CD8-positive, alpha-beta memory T cell (primary cell): Measurements from ENCODE around the gene PPP1R1A. TPM values are rescaled to one million over a fixed set of nuclear protein-coding genes. Genes with fewer than 3 reads are reported as not detected.

Experiments
- CTCF ChIA-PET: fragments of 350-600 bp; sonication (Branson Sonifier 250); formaldehyde crosslinking; loops from one replicate; lab custom pipeline; 2021; ENCODE audit warnings: antibody characterized with exemption; lab: Charles Lee
- POLR2A ChIA-PET: fragments of 350-600 bp; sonication (Branson Sonifier 250); formaldehyde crosslinking; loops from one replicate; lab custom pipeline; 2021; ENCODE audit warnings: antibody characterized with exemption; lab: Charles Lee
- DNase-seq, 5 donors: peaks; one replicate each; pipeline versions ENCODE4 v3.0.0 to v3.0.0-alpha.2; 2020 to 2022; ENCODE audit warnings: mixed read lengths in 1 of 5
- H3K27ac ChIP-seq: one replicate; pipeline ENCODE4 v1.7.0; 2013; ENCODE audit warnings: low read depth, mild to moderate bottlenecking, low read length, moderate library complexity
- H3K27me3 ChIP-seq: 2 replicates; pipeline ENCODE4 v1.7.0; 2013; ENCODE audit warnings: low read length, mild to moderate bottlenecking; ENCODE audit not compliant: insufficient read depth, poor library complexity, severe bottlenecking
- H3K36me3 ChIP-seq: 2 replicates; pipeline ENCODE4 v1.7.0; 2013; ENCODE audit warnings: mild to moderate bottlenecking, low read length, moderate library complexity; ENCODE audit not compliant: insufficient read depth
- H3K4me1 ChIP-seq: 2 replicates; pipeline ENCODE4 v1.7.0; 2013; ENCODE audit warnings: mild to moderate bottlenecking, low read length, moderate library complexity; ENCODE audit not compliant: insufficient read depth
- H3K4me3 ChIP-seq: 2 replicates; pipeline ENCODE4 v1.7.0; 2013; ENCODE audit warnings: mild to moderate bottlenecking, low read length
- H3K9me3 ChIP-seq: 2 replicates; pipeline ENCODE4 v1.7.0; 2013; ENCODE audit warnings: mild to moderate bottlenecking, low read length
- H3K27ac Mint-ChIP-seq, 8 donors: one replicate each; pipeline ENCODE4 v1.8.0; 2020 to 2021; ENCODE audit warnings: mixed read lengths in 8 of 8, mild to moderate bottlenecking in 6 of 8, inconsistent platforms in 3 of 8, moderate library complexity in 3 of 8
- H3K27me3 Mint-ChIP-seq, 2 donors: one replicate each; pipeline ENCODE4 v1.8.0; 2020 to 2021; ENCODE audit warnings: mixed read lengths in 2 of 2, mild to moderate bottlenecking in 1 of 2, moderate library complexity in 1 of 2
- H3K36me3 Mint-ChIP-seq, 3 donors: one replicate each; pipeline ENCODE4 v1.8.0; 2020 to 2021; ENCODE audit warnings: mixed read lengths in 3 of 3, inconsistent platforms in 1 of 3, mild to moderate bottlenecking in 1 of 3
- H3K4me1 Mint-ChIP-seq, 3 donors: one replicate each; pipeline ENCODE4 v1.8.0; 2020 to 2021; ENCODE audit warnings: mixed read lengths in 3 of 3, inconsistent platforms in 1 of 3, mild to moderate bottlenecking in 1 of 3
- H3K4me3 Mint-ChIP-seq, 7 donors: one replicate each; pipeline ENCODE4 v1.8.0; 2020 to 2021; ENCODE audit warnings: mixed read lengths in 7 of 7, mild to moderate bottlenecking in 6 of 7, moderate library complexity in 4 of 7, inconsistent platforms in 2 of 7
- H3K9me3 Mint-ChIP-seq, 5 donors: one replicate each; pipeline ENCODE4 v1.8.0; 2020 to 2022; ENCODE audit warnings: mixed read lengths in 5 of 5, mild to moderate bottlenecking in 3 of 5, moderate library complexity in 2 of 5, inconsistent platforms in 1 of 5
- polyA plus RNA-seq: library from polyadenylated mRNA; unstranded; fragments of 300-500 nt; fragmentation: Illumina TruSeq; gene quantifications from one replicate; pipeline ENCODE4 v1.2.3, GENCODE V29; 2021
- total RNA-seq, 2 experiments: library from RNA; stranded (reverse); gene quantifications; one replicate each; pipeline ENCODE4 v1.2.3, GENCODE V29; 2021

The PPP1R1A gene
- total and polyA plus RNA-seq, 3 experiments from 2014 or later, result not detected

- no peaks in the 10 kb centered on the region for H3K4me1 ChIP-seq
- POLR2A ChIA-PET, result no interaction called here
- DNase-seq, result no peak
- Mint-ChIP-seq H3K9me3 (no peaks in the 10 kb centered on the region), H3K4me3 (no peak overlapping the region), H3K27me3 (peaks cover 7 to 18% of the 10 kb centered on the region in 2 donors), H3K4me1 (peaks cover 2 to 4% (median 3%) of the 10 kb centered on the region in 3 donors), H3K36me3 (no peaks in the 10 kb centered on the region), H3K27ac (no peak overlapping the region)
- CTCF ChIA-PET, result interaction anchor here (1.8 kb wide), 1 partner anchor 15 kb away, joined by 4 read pairs; no protein-coding TSS in a partner anchor
- no peak overlapping the region for H3K27ac ChIP-seq
- H3K9me3 ChIP-seq, result no peaks in the 10 kb centered on the region
- H3K4me3 ChIP-seq, result no peak overlapping the region
- no peaks in the 10 kb centered on the region for H3K36me3 ChIP-seq
- H3K27me3 ChIP-seq, result no peaks in the 10 kb centered on the region
Observed at GRCh38 chr12:54608156-54608555, 19.7 kb upstream of the PPP1R1A start.

DNA sequence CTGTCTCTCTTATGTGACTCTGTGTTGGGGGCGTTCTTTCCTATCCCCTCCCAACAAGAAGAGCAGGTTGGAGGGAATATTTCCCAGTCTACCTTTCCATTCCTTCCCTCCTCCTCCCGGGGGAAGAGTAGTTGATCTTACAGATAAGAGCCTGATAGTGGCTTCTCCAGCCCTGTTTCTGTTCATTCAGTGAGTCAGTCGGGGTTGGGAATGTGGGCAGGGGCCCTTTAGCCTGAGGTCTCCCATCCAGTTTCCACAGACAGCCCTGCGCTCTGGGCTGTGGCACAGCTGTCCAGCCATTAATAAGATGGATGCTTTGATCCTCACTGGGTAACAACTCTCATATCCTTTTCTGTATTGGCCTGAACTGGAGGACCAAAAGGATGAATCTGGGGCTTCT, 18.1 kb upstream of the PPP1R1A start:
- no peaks in the 10 kb centered on the region for H3K9me3 Mint-ChIP-seq
- POLR2A ChIA-PET, result no interaction called here
- peaks cover 3 to 18% of the 10 kb centered on the region in 2 donors for H3K27me3 Mint-ChIP-seq
- no peak overlapping the region for H3K27ac Mint-ChIP-seq
- Histone ChIP-seq H3K9me3 (no peaks in the 10 kb centered on the region), H3K27me3 (no peaks in the 10 kb centered on the region), H3K4me3 (no peak overlapping the region), H3K27ac (no peak overlapping the region), H3K4me1 (no peaks in the 10 kb centered on the region), H3K36me3 (no peaks in the 10 kb centered on the region)
- peaks cover 2 to 7% (median 6%) of the 10 kb centered on the region in 3 donors for H3K4me1 Mint-ChIP-seq
- H3K4me3 Mint-ChIP-seq, result no peak overlapping the region
- no peak for DNase-seq
- H3K36me3 Mint-ChIP-seq, result no peaks in the 10 kb centered on the region
- CTCF ChIA-PET, result no interaction called here

DNA sequence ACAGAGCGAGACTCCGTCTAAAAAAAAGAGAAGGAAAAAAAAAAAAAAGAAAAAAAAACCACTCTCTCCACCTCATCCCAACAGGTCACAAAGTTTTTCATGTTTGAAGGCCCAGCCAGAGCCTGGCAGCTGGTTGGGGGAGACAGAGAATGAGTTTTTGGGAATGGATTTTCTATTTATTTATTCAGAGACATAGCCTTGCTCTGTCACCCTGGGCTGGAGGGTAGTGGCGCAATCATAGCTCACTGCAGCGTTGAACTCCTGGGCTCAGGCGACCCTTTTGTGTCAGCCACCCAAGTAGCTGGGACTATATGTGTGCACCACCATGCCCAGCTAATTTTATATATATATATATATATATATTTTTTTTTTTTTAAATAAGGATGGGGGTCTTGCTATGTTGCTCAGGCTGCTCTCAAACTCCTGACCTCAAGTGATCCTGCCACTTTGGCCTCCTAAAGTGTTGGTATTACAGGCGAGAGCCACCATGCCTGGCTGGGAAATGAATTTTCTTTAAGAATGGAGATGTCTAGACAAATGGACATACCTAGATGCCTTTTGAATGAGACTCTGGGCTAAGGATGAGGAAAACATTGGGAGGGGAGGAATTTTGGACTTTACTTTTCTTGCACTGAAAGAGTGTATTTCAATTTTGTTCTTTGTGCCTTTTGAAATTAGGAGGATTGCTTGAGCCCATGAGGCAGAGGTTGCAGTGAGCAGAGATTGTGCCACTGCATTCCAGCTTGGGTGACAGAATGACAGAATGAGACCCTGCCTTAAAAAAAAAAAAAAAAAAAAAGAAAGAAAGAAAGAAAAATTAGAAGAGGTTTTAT, 16.9 kb upstream of the PPP1R1A start:
- H3K27ac Mint-ChIP-seq, result no peak overlapping the region
- no peaks in the 10 kb centered on the region for H3K4me1 ChIP-seq
- no peak overlapping the region for H3K4me3 Mint-ChIP-seq
- H3K9me3 ChIP-seq, result no peaks in the 10 kb centered on the region
- H3K4me3 ChIP-seq, result no peak overlapping the region
- H3K9me3 Mint-ChIP-seq, result no peaks in the 10 kb centered on the region
- no peak overlapping the region for H3K27ac ChIP-seq
- POLR2A ChIA-PET, result interaction anchor here (0.7 kb wide), 1 partner anchor 17 kb away, joined by 8 read pairs; no protein-coding TSS in a partner anchor
- no peak for DNase-seq
- H3K4me1 Mint-ChIP-seq, result peaks cover 2 to 7% (median 6%) of the 10 kb centered on the region in 3 donors
- no peaks in the 10 kb centered on the region for H3K36me3 Mint-ChIP-seq
- CTCF ChIA-PET, result interaction anchor here (0.6 to 1.2 kb wide), 2 partner anchors 9 to 114 kb away, joined by 3 read pairs; no protein-coding TSS in a partner anchor
- H3K27me3 Mint-ChIP-seq, result peaks cover 3 to 14% of the 10 kb centered on the region in 2 donors
- no peaks in the 10 kb centered on the region for H3K36me3 ChIP-seq
- H3K27me3 ChIP-seq, result no peaks in the 10 kb centered on the region

- no peak for DNase-seq
- no peak overlapping the region for H3K27ac ChIP-seq
- no peak overlapping the region for H3K4me3 ChIP-seq
- no peaks in the 10 kb centered on the region for H3K36me3 ChIP-seq
- POLR2A ChIA-PET, result no interaction called here
- no peaks in the 10 kb centered on the region for H3K27me3 ChIP-seq
- CTCF ChIA-PET, result interaction anchor here (0.6 to 1.2 kb wide), 3 partner anchors 8 to 113 kb away, joined by 3 read pairs; no protein-coding TSS in a partner anchor
- Mint-ChIP-seq H3K4me3 (no peak overlapping the region), H3K4me1 (peaks cover 2 to 7% (median 6%) of the 10 kb centered on the region in 3 donors), H3K9me3 (no peaks in the 10 kb centered on the region), H3K27ac (no peak overlapping the region), H3K36me3 (no peaks in the 10 kb centered on the region), H3K27me3 (peaks cover 3 to 16% of the 10 kb centered on the region in 2 donors)
- H3K4me1 ChIP-seq, result no peaks in the 10 kb centered on the region
- no peaks in the 10 kb centered on the region for H3K9me3 ChIP-seq
Observed at GRCh38 chr12:54604436-54604835, 16.0 kb upstream of the PPP1R1A start.

- CTCF ChIA-PET, result interaction anchor here (1.0 kb wide), 1 partner anchor 13 kb away, joined by 3 read pairs; no protein-coding TSS in a partner anchor
- Histone ChIP-seq H3K4me1 (no peaks in the 10 kb centered on the region), H3K27ac (no peak overlapping the region), H3K4me3 (no peak overlapping the region), H3K27me3 (no peaks in the 10 kb centered on the region), H3K9me3 (no peaks in the 10 kb centered on the region), H3K36me3 (no peaks in the 10 kb centered on the region)
- DNase-seq, result no peak
- POLR2A ChIA-PET, result no interaction called here
- no peak overlapping the region for H3K27ac Mint-ChIP-seq
- H3K4me3 Mint-ChIP-seq, result no peak overlapping the region
- H3K9me3 Mint-ChIP-seq, result no peaks in the 10 kb centered on the region
- peaks cover 2 to 7% (median 6%) of the 10 kb centered on the region in 3 donors for H3K4me1 Mint-ChIP-seq
- no peaks in the 10 kb centered on the region for H3K36me3 Mint-ChIP-seq
- H3K27me3 Mint-ChIP-seq, result peaks cover 3 to 22% of the 10 kb centered on the region in 2 donors
Observed at GRCh38 chr12:54603872-54604271, 15.4 kb upstream of the PPP1R1A start.

DNA sequence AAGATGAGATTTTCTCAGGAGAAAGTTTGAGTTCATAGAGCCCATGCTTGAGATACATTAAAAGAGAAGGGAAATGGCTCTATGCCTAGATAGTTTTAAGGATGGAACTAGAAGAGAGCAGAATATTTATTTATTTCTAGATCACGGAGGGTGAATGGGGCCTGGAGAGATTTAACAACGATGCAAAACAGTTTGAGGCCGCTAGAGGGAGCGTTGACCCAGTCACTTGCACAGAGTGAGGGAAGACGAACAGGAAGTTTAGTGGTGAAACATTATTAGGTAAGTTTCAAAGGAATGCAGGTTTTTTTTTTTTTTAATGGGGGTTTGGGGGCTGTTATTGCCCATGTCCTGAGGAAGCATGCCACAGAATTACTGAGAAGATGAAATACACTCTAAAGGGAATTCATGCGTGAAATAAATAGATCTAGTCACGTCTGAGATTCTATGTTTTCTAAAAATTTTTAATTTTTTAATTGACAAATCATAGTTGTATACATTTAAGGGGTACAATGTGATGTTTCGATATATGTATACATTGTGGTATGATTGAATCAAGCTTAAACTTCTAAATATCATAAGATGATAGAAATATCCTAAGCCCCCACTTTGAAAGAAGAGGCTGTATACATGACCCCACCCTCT, 14.8 kb upstream of the PPP1R1A start:
- no peak overlapping the region for H3K4me3 ChIP-seq
- peak; percentile 39 to 75 (median 49) for DNase-seq
- CTCF ChIA-PET, result interaction anchor here (1.0 kb wide), 1 partner anchor 12 kb away, joined by 3 read pairs; no protein-coding TSS in a partner anchor
- no peaks in the 10 kb centered on the region for H3K4me1 ChIP-seq
- H3K4me3 Mint-ChIP-seq, result no peak overlapping the region
- no peaks in the 10 kb centered on the region for H3K9me3 Mint-ChIP-seq
- no peaks in the 10 kb centered on the region for H3K27me3 ChIP-seq
- POLR2A ChIA-PET, result no interaction called here
- peaks cover 2 to 7% (median 6%) of the 10 kb centered on the region in 3 donors for H3K4me1 Mint-ChIP-seq
- peak overlapping the region in 1 of 8 donors; percentile 87 for H3K27ac Mint-ChIP-seq
- peaks cover 3 to 20% of the 10 kb centered on the region in 2 donors for H3K27me3 Mint-ChIP-seq
- no peak overlapping the region for H3K27ac ChIP-seq
- H3K36me3 ChIP-seq, result no peaks in the 10 kb centered on the region
- H3K9me3 ChIP-seq, result no peaks in the 10 kb centered on the region
- H3K36me3 Mint-ChIP-seq, result no peaks in the 10 kb centered on the region

GRCh38 chr12:54602661-54603060, 14.2 kb upstream of the PPP1R1A start:
- Mint-ChIP-seq H3K4me1 (peaks cover 2 to 7% (median 6%) of the 10 kb centered on the region in 3 donors), H3K27me3 (peaks cover 3 to 19% of the 10 kb centered on the region in 2 donors), H3K27ac (peak overlapping the region in 2 of 8 donors; percentile 14 to 87), H3K36me3 (no peaks in the 10 kb centered on the region), H3K4me3 (no peak overlapping the region), H3K9me3 (no peaks in the 10 kb centered on the region)
- Histone ChIP-seq H3K36me3 (no peaks in the 10 kb centered on the region), H3K4me3 (no peak overlapping the region), H3K9me3 (no peaks in the 10 kb centered on the region), H3K27me3 (no peaks in the 10 kb centered on the region), H3K27ac (no peak overlapping the region), H3K4me1 (no peaks in the 10 kb centered on the region)
- ChIA-PET CTCF (no interaction called here), POLR2A (no interaction called here)
- DNase-seq, result no peak

DNA sequence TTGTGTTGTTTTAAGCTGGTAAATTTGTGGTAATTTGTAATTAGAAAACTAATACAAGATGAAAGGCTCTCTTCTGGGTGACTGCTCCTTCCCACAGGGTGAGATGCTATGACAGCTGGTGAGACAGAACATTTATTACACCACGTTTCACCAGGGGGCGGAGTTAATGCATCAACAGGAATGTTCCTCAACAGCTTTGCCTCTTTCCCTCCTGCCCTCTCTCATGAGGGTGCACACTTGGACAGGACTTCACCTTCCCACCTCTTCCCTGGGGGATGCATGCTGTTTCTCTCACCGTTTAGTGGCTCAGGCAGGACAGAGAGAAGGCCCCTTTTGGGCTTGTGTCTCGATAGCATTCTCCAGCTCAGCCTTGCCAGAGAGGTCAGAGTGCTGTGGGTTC, 13.4 kb upstream of the PPP1R1A start:
- POLR2A ChIA-PET, result no interaction called here
- no peak for DNase-seq

More for the DNA sequence above, 13.4 kb upstream of the PPP1R1A start:
- Mint-ChIP-seq H3K4me1 (peaks cover 2 to 7% (median 6%) of the 10 kb centered on the region in 3 donors), H3K27me3 (peaks cover 5 to 20% of the 10 kb centered on the region in 2 donors), H3K27ac (no peak overlapping the region), H3K9me3 (no peaks in the 10 kb centered on the region), H3K36me3 (no peaks in the 10 kb centered on the region), H3K4me3 (no peak overlapping the region)
- H3K27me3 ChIP-seq, result no peaks in the 10 kb centered on the region
- no peak overlapping the region for H3K27ac ChIP-seq
- H3K9me3 ChIP-seq, result no peaks in the 10 kb centered on the region
- no peak overlapping the region for H3K4me3 ChIP-seq
- CTCF ChIA-PET, result interaction anchor here (1.3 kb wide), 1 partner anchor 21 kb away, joined by 3 read pairs; no protein-coding TSS in a partner anchor
- H3K4me1 ChIP-seq, result peaks cover under 1% of the 10 kb centered on the region
- H3K36me3 ChIP-seq, result no peaks in the 10 kb centered on the region
